ENCODE results near the gene GPRC6A. TPM values are rescaled to one million over a fixed set of nuclear protein-coding genes. Genes with fewer than 3 reads are reported as not detected.

Gene GPRC6A
- total RNA-seq, 1 donor, result not detected

DNA sequence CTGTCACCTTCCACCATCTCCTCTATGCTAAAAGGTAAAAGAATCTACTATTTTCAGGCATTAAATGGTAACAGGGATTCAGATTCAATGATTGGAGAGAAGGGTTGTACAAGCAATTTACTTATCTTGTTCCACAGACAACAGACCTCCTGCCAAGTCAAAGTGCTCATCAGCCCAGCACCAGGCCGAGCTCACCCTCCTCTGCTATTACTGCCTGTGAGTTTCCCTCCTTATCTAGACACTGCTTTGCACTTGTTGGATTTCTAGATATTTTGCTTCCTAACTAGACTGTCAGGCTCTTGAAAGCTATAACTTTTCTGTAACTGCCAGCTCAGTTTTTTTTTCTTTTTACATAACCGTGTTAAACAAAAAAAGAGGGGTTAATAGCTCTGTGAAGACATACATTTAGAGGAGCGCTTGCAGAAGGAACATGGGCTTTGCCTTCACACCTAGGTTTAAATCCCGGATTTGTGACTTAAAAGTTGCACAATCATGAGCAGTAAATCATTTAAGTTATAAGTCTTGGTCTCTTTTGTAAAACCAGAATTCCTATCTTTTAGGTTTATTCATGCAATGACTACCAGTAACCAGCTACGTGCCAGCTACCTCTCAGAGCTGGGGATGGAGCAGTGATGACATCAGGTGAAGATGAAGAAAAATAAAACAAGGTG, 62.2 kb downstream of the GPRC6A start:
- TF ChIP-seq, protein P1, sequence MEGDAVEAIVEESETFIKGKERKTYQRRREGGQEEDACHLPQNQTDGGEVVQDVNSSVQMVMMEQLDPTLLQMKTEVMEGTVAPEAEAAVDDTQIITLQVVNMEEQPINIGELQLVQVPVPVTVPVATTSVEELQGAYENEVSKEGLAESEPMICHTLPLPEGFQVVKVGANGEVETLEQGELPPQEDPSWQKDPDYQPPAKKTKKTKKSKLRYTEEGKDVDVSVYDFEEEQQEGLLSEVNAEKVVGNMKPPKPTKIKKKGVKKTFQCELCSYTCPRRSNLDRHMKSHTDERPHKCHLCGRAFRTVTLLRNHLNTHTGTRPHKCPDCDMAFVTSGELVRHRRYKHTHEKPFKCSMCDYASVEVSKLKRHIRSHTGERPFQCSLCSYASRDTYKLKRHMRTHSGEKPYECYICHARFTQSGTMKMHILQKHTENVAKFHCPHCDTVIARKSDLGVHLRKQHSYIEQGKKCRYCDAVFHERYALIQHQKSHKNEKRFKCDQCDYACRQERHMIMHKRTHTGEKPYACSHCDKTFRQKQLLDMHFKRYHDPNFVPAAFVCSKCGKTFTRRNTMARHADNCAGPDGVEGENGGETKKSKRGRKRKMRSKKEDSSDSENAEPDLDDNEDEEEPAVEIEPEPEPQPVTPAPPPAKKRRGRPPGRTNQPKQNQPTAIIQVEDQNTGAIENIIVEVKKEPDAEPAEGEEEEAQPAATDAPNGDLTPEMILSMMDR (IDR thresholded peaks at IDR 0.05; ENCODE audit: extremely low read depth, low read depth, low read length), result no peak
- Histone ChIP-seq H4K20me1 (ENCODE audit: insufficient read depth, low read length) (no peaks in the 10 kb centered on the region), H3K4me1 (ENCODE audit: insufficient read depth, low read length) (no peaks in the 10 kb centered on the region), H3K9me3 (ENCODE audit: low read depth, low read length) (no peaks in the 10 kb centered on the region), H3K36me3 (ENCODE audit: insufficient read depth, low read length) (no peaks in the 10 kb centered on the region), H2AFZ (ENCODE audit: low read length) (no peak overlapping the region), H3K27ac (ENCODE audit: low read depth, low read length) (no peak overlapping the region), H3K4me3 (ENCODE audit: insufficient read depth, low read length) (no peak overlapping the region), H3K79me2 (ENCODE audit: insufficient read depth, low read length) (no peaks in the 10 kb centered on the region), H3K4me2 (ENCODE audit: insufficient read depth, low read length) (no peak overlapping the region), H3K27me3 (ENCODE audit: insufficient read depth, low read length) (peaks cover 38% of the 10 kb centered on the region)
- peak; percentile 59 for DNase-seq (ENCODE audit: insufficient read length, low spot score, missing footprints)

GRCh38 chr6:116764961-116765841, 63.7 kb downstream of the GPRC6A start, which contains the start of gene FAM162B:
TSS of gene FAM162B (minus strand) at chr6:116765719. CDS start at chr6:116765576, 143 bp downstream.
- DNase-seq (ENCODE audit: insufficient read length, low spot score, missing footprints), result peak; percentile 81
- no peaks in the 10 kb centered on the region for H4K20me1 ChIP-seq (ENCODE audit: insufficient read depth, low read length)
- H2AFZ ChIP-seq (ENCODE audit: low read length), result peak within 1 kb of the TSS; percentile 87
- H3K27ac ChIP-seq (ENCODE audit: low read depth, low read length), result no peak within 1 kb of the TSS
- H3K4me1 ChIP-seq (ENCODE audit: insufficient read depth, low read length), result no peaks in the 10 kb centered on the region
- H3K27me3 ChIP-seq (ENCODE audit: insufficient read depth, low read length), result peaks cover 38% of the 10 kb centered on the region
- H3K9me3 ChIP-seq (ENCODE audit: low read depth, low read length), result no peaks in the 10 kb centered on the region
- no peaks in the 10 kb centered on the region for H3K36me3 ChIP-seq (ENCODE audit: insufficient read depth, low read length)
- TF ChIP-seq, protein P1 (IDR thresholded peaks at IDR 0.05; ENCODE audit: extremely low read depth, low read depth, low read length), result no peak
- peak within 1 kb of the TSS; percentile 67 for H3K4me3 ChIP-seq (ENCODE audit: insufficient read depth, low read length)
- no peaks in the 10 kb centered on the region for H3K79me2 ChIP-seq (ENCODE audit: insufficient read depth, low read length)
- peak within 1 kb of the TSS; percentile 80 for H3K4me2 ChIP-seq (ENCODE audit: insufficient read depth, low read length)

GRCh38 chr6:116764629-116764960, 64.3 kb downstream of the GPRC6A start:
- Histone ChIP-seq H3K79me2 (ENCODE audit: insufficient read depth, low read length) (no peaks in the 10 kb centered on the region), H2AFZ (ENCODE audit: low read length) (peak overlapping the region; percentile 87), H3K27me3 (ENCODE audit: insufficient read depth, low read length) (peaks cover 38% of the 10 kb centered on the region), H3K27ac (ENCODE audit: low read depth, low read length) (no peak overlapping the region), H3K36me3 (ENCODE audit: insufficient read depth, low read length) (no peaks in the 10 kb centered on the region), H3K4me3 (ENCODE audit: insufficient read depth, low read length) (peak overlapping the region; percentile 67), H4K20me1 (ENCODE audit: insufficient read depth, low read length) (no peaks in the 10 kb centered on the region), H3K9me3 (ENCODE audit: low read depth, low read length) (no peaks in the 10 kb centered on the region), H3K4me2 (ENCODE audit: insufficient read depth, low read length) (peak overlapping the region; percentile 80), H3K4me1 (ENCODE audit: insufficient read depth, low read length) (no peaks in the 10 kb centered on the region)
- TF ChIP-seq, protein P1 (IDR thresholded peaks at IDR 0.05; ENCODE audit: extremely low read depth, low read depth, low read length), result no peak
- DNase-seq (ENCODE audit: insufficient read length, low spot score, missing footprints), result no peak

Measured in osteoblast (primary cell).